Lung (tissue), 12 donors: Measurements from ENCODE around the gene NADK2. TPM values are rescaled to one million over a fixed set of nuclear protein-coding genes. Genes with fewer than 3 reads are reported as not detected.

Source experiments
- ATAC-seq: fragments of 200-7000 bp; cut with Tn5 transposase; one replicate; pipeline ENCODE4 v1.9.1; 2020; ENCODE audit warnings: moderate number of reproducible peaks; ENCODE audit not compliant: insufficient read depth, low FRiP score
- DNase-seq, 3 donors: peaks; one replicate each; pipeline ENCODE4 v3.0.0-alpha.2; 2013 to 2017
- H3K27ac ChIP-seq, 2 donors: one replicate each; pipeline ENCODE4 v1.5.1; 2013; ENCODE audit warnings: mild to moderate bottlenecking in 2 of 2, moderate library complexity in 2 of 2, control low read depth in 1 of 2, inconsistent platforms in 1 of 2, low read depth in 1 of 2, low read length in 1 of 2
- H3K27me3 ChIP-seq, 3 donors: one replicate each; pipeline ENCODE4 v1.5.1; 2013; ENCODE audit warnings: low read length in 2 of 3; ENCODE audit not compliant: control insufficient read depth in 3 of 3, insufficient read depth in 3 of 3
- H3K36me3 ChIP-seq, 4 donors: one replicate each; pipeline ENCODE4 v1.5.1; 2013; ENCODE audit warnings: low read length in 4 of 4, mild to moderate bottlenecking in 1 of 4, moderate library complexity in 1 of 4; ENCODE audit not compliant: control insufficient read depth in 4 of 4, insufficient read depth in 4 of 4
- H3K4me1 ChIP-seq, 5 donors: one replicate each; pipeline ENCODE4 v1.5.1; 2013; ENCODE audit warnings: low read length in 5 of 5, mild to moderate bottlenecking in 2 of 5, moderate library complexity in 1 of 5; ENCODE audit not compliant: control insufficient read depth in 5 of 5, insufficient read depth in 5 of 5
- H3K4me3 ChIP-seq: one replicate; pipeline ENCODE4 v1.5.1; 2013; ENCODE audit warnings: mild to moderate bottlenecking, control low read depth, moderate library complexity
- H3K9ac ChIP-seq, 2 donors: one replicate each; pipeline ENCODE4 v1.5.1; 2013; ENCODE audit warnings: low read length in 2 of 2, control low read depth in 1 of 2; ENCODE audit not compliant: insufficient read depth in 1 of 2
- H3K9me3 ChIP-seq, 4 donors: one replicate each; pipeline ENCODE4 v1.5.1; 2013; ENCODE audit warnings: low read length in 3 of 4, mild to moderate bottlenecking in 1 of 4, moderate library complexity in 1 of 4; ENCODE audit not compliant: control insufficient read depth in 4 of 4, insufficient read depth in 3 of 4
- CTCF ChIP-seq: IDR thresholded peaks from 2 replicates; pipeline ENCODE4 v1.5.1; 2012; ENCODE audit warnings: mild to moderate bottlenecking; ENCODE audit errors: control extremely low read depth, extremely low read depth
- WGBS, 2 donors: extraction: QIAGEN DNeasy Blood & Tissue Kit; methylation state at CpG; one replicate each; pipeline ENCODE4 v1.1.7; 2013; 5-methylcytosine and 5-hydroxymethylcytosine counted together
- polyA plus RNA-seq, 2 donors: library from polyadenylated mRNA; stranded (reverse); fragments of 200-250 nt; gene quantifications; one replicate each; pipeline ENCODE4 v1.2.1, GENCODE V29; 2013
- total RNA-seq, 2 donors: library from RNA; depleted of rRNA in 1 of 2; stranded (reverse); fragments of >200 nt in 1 of 2; gene quantifications; one replicate each; pipeline ENCODE4 v1.2.1, GENCODE V29; 2014 to 2021
- donor health status: control.
- donor health status: control.
- donor health status: Bipolar disorder and iron deficiency.
- donor health status: healthy.
- donor health status: DM: yes; HTN: yes; CAD: no.

The NADK2 gene
- total and polyA plus RNA-seq, 4 donors, result 8.4 to 37.9 (median 16.2) TPM

- Histone ChIP-seq H3K27ac (peak within 1 kb of the TSS; percentile 90 to 95), H3K9me3 (no peaks in the 10 kb centered on the region), H3K36me3 (peaks cover 0 to 22% (median 10%) of the 10 kb centered on the region in 4 donors), H3K9ac (peak within 1 kb of the TSS; percentile 64 to 95), H3K4me1 (peaks cover 0 to 25% (median 16%) of the 10 kb centered on the region in 5 donors), H3K27me3 (no peaks in the 10 kb centered on the region), H3K4me3 (peak within 1 kb of the TSS; percentile 93)
- peak; percentile 98 to 100 (median 99) for DNase-seq
- ATAC-seq, result peak; percentile 100
- WGBS, 2 donors, result 0 to 1% methylated on average over 81 of the region's 81 CpGs
- TF ChIP-seq CTCF, result no peak
These were observed 90.0 kb downstream of the NADK2 start, which contains the start of the genes LMBRD2 and SKP2 for GRCh38 chr5:36151434-36152323. Gene LMBRD2 (minus strand): TSS chr5:36151887. CDS start chr5:36143349, 8,538 bp downstream. Gene SKP2 (plus strand): TSS chr5:36152111. CDS start chr5:36152263, 152 bp downstream.

- DNase-seq (peak; percentile 61 to 65 (median 63)), ATAC-seq (no peak)
These were observed 90.9 kb downstream of the NADK2 start for GRCh38 chr5:36150676-36151433.

GRCh38 chr5:36147681-36148080, 94.0 kb downstream of the NADK2 start:
- H3K4me1 ChIP-seq, result peaks cover 0 to 9% (median 3%) of the 10 kb centered on the region in 5 donors
- 92 to 96% methylated on average over 2 of the region's 2 CpGs for WGBS, 2 donors
- no peak overlapping the region for H3K4me3 ChIP-seq
- no peaks in the 10 kb centered on the region for H3K27me3 ChIP-seq
- peaks cover 0 to 2% (median under 1%) of the 10 kb centered on the region in 4 donors for H3K36me3 ChIP-seq
- H3K9me3 ChIP-seq, result no peaks in the 10 kb centered on the region
- H3K9ac ChIP-seq, result no peak overlapping the region
- TF ChIP-seq CTCF, result no peak
- ATAC-seq (no peak), DNase-seq (no peak)
- H3K27ac ChIP-seq, result no peak overlapping the region

More at GRCh38 chr5:36150676-36151433, 90.9 kb downstream of the NADK2 start:
- WGBS, 2 donors, result 3 to 4% methylated on average over 23 of the region's 23 CpGs
- Histone ChIP-seq H3K4me3 (peak overlapping the region; percentile 93), H3K9me3 (no peaks in the 10 kb centered on the region), H3K4me1 (peaks cover 0 to 21% (median 16%) of the 10 kb centered on the region in 5 donors), H3K27me3 (no peaks in the 10 kb centered on the region), H3K9ac (peak overlapping the region; percentile 3 to 64), H3K36me3 (peaks cover 0 to 16% (median 8%) of the 10 kb centered on the region in 4 donors), H3K27ac (peak overlapping the region; percentile 90 to 95)
- TF ChIP-seq CTCF, result no peak
